ENCODE measurements around the gene SHB.

The SHB gene

DNA sequence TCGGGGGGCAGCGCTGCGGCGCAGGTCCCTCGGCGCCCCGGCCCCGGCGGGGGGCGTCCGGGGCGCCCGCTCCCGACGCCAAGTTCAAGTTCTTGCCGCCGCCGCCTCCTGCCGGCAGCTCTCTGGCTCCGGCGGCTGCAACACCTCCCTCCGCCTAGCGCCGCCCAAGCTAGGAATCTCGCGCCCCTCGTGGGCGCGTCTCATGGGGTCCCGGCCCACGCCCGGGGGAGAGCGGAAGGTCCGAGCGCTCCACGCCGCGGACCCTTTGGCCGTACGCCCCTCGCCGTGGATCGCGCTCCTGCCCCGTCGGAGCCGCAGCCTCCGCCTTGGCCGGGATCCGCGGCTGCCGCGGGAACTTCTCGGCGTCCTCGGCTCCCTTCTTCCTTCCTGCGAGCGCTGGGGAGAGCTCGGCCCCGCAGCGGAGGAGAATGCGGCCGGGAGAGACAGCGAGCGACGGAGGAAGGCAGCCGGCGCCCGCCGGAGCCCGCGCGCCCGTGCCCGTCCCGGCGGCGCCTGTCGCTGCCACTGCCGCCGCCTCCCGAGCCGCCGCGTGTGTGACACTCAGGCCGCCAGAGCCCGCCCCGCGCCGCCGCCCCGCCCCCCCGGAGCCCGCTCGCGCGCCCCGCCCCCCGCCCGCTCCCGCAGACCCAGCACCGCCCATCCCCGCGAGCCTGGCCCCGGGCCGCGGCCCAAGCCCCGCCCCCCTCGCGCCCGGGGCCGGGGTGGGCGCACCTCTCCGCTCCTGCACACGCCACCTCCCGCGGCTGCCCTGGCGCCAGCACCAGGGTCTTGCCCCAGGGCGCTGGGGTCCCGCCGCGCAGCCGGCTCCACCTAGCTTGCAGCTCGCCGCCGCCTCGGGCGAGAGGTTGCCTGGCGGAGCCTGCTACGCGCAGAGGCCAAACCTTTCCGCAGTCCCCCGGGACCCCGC, at the start of gene SHB:
Gene SHB (minus strand): TSS at position 527 of the 928 bp plus-strand sequence. CDS start 582 bp downstream, outside the sequence.
- in situ Hi-C loops (cut with MboI; ENCODE audit: low sequenced_read_pairs) = no loop called here

- in situ Hi-C loops (cut with MboI; ENCODE audit: low sequenced_read_pairs) = loop anchor here (25.0 kb wide), 1 partner anchor 220 kb away; no protein-coding TSS in a partner anchor
Measured at GRCh38 chr9:38117651-38118050, 48.6 kb upstream of the SHB start.

DNA sequence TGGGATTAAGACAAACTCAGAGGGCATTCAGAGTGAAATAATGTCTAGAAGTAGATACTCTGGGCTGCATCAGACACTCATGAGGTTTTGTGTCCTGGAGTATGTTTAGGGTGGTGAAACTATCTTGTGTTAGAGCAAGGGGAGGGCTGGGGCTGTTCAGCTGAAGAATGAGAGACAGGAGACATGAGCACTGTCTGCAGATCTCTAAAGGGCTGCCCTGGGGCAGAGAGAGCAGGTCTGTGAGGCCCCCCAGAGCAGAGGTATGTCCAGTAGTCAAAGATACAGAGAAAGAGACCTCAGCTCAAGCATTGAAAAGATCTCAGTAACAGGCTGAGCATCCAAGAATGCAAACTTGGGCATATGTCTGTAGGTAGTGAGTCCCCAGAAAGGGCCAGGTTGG, 45.9 kb upstream of the SHB start:
- in situ Hi-C loops (cut with MboI; ENCODE audit: low sequenced_read_pairs) = loop anchor here (25.0 kb wide), 1 partner anchor 222 kb away; no protein-coding TSS in a partner anchor

DNA sequence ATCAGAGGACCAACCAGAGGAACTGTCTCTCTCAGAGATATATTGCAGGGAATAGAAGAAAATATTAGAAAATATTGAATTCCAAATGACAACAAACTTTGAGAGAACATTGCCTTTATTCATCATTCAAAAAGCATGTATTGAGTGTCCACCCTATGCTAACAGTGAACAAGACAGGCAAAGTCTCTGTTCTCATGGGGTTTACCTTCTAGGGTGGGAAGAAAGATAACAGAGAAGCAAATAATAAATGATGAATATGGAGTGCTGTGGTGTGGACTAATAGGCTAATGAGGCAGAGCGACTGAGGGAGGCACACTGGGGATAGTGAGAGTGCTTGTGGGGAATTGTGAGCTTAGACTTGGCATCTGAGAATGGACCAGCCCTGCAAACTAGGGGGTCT, 43.4 kb upstream of the SHB start:
- in situ Hi-C loops (cut with MboI; ENCODE audit: low sequenced_read_pairs) = loop anchor here (25.0 kb wide), 1 partner anchor 225 kb away; no protein-coding TSS in a partner anchor

DNA sequence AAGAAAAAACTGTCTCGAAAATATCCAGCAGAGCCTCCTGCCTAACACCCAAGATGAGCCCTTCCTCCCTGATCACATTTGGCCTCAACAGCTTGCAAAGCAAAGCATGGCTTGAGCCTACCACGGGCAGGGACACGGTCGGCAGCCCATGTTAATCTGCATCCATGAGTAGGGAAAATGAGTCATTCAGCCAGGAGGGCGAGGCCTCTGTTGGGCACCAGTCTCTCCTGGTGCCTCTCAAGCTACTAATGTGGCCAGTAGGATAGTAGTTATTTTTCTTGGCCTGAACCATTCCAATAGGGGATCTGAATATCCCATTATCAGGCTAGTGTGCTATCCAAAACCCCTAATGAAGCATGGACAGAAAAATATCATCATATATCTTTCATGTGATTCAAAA, 43.0 kb upstream of the SHB start:
- in situ Hi-C loops (cut with MboI; ENCODE audit: low sequenced_read_pairs) = loop anchor here (25.0 kb wide), 1 partner anchor 225 kb away; no protein-coding TSS in a partner anchor

DNA sequence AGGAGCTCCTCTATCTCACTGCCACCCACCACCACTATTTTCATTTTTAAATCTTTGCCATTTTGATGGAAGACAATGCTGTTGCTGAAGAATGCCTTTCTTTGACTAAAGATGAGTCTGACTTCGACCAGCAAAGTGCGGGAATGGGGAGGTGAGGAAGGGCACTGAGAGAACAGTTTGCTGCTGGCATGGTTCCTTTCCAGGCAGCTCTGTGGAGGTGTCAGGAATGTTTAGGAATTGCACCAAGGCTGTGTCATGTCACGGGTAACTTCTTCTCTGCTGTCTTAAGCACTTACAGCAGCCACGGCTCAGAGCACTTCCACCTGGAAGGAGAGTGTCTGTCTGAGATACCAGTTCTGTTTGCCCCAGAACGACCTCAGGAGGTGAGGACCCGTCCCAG, 41.4 kb upstream of the SHB start:
- in situ Hi-C loops (cut with MboI; ENCODE audit: low sequenced_read_pairs) = loop anchor here (25.0 kb wide), 1 partner anchor 227 kb away; no protein-coding TSS in a partner anchor

GRCh38 chr9:38109601-38110000, 40.6 kb upstream of the SHB start:
- in situ Hi-C loops (cut with MboI; ENCODE audit: low sequenced_read_pairs) = loop anchor here (25.0 kb wide), 1 partner anchor 228 kb away; no protein-coding TSS in a partner anchor

DNA sequence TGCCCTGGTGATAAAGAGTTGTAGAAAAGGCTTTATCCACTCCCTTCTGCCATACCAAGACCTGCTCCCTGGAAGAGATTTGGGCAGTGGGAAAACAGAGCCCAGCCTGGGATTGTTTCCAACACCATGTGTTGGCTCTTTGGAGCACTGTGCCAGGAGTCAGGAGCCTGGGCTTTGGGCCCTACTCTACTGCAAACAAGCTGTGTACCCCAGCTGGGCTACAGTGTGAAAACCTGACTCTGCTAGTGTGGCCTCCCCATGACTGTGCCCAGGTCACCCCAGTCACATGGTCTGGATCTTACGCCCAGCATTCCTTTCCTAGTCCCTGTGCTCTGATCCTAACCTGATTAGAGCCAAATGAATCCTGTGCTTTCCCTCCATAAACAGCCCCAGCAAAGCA, 39.3 kb upstream of the SHB start:
- in situ Hi-C loops (cut with MboI; ENCODE audit: low sequenced_read_pairs) = loop anchor here (25.0 kb wide), 1 partner anchor 229 kb away; no protein-coding TSS in a partner anchor

GRCh38 chr9:38107811-38108304, 38.8 kb upstream of the SHB start:
- in situ Hi-C loops (cut with MboI; ENCODE audit: low sequenced_read_pairs) = loop anchor here (25.0 kb wide), 1 partner anchor 229 kb away; no protein-coding TSS in a partner anchor

DNA sequence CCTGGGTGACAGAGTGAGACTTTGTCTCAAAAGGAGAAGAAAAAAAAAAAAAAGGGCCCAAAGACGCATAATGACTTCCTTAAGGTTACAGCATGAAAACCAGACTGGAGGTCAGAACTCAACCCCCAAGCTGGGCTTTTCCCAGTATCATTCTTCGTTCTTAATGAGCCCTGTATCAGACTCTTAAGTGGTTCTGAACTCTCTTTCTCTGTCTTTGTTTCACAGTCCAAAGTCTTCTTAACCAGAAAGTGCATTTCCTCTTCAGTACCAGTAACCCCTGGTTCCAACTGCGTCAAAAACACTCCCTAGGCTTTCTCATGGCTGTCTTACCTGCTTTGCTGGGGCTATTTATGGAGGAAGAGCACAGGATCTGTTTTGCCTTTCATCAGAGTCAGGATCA, 38.4 kb upstream of the SHB start:
- in situ Hi-C loops (cut with MboI; ENCODE audit: low sequenced_read_pairs) = loop anchor here (25.0 kb wide), 1 partner anchor 230 kb away; no protein-coding TSS in a partner anchor

- in situ Hi-C loops (cut with MboI; ENCODE audit: low sequenced_read_pairs) = loop anchor here (25.0 kb wide), 1 partner anchor 231 kb away; no protein-coding TSS in a partner anchor
Measured at GRCh38 chr9:38106488-38106887, 37.5 kb upstream of the SHB start.

DNA sequence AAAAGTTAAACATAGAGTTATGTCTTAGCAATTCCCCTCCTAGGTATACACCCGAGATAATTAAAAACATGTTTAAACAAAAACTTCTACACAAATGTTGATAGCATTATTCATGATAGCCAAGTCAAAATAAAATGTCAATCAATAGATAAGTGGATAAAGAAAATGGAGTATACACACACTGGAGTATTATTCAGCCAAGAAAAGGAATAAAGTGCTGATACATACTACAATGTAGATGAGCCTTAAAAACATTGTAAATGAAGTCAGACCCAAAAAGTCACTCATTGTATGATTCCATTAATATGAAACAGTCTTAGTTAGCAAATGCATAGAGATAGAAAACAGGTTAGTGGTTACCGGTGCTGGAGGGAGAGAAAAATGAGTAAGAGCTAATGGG, 34.3 kb upstream of the SHB start:
- in situ Hi-C loops (cut with MboI; ENCODE audit: low sequenced_read_pairs) = loop anchor here (25.0 kb wide), 1 partner anchor 234 kb away; no protein-coding TSS in a partner anchor

- in situ Hi-C loops (cut with MboI; ENCODE audit: low sequenced_read_pairs) = loop anchor here (25.0 kb wide), 1 partner anchor 236 kb away; no protein-coding TSS in a partner anchor
Measured at GRCh38 chr9:38101423-38101822, 32.4 kb upstream of the SHB start.

DNA sequence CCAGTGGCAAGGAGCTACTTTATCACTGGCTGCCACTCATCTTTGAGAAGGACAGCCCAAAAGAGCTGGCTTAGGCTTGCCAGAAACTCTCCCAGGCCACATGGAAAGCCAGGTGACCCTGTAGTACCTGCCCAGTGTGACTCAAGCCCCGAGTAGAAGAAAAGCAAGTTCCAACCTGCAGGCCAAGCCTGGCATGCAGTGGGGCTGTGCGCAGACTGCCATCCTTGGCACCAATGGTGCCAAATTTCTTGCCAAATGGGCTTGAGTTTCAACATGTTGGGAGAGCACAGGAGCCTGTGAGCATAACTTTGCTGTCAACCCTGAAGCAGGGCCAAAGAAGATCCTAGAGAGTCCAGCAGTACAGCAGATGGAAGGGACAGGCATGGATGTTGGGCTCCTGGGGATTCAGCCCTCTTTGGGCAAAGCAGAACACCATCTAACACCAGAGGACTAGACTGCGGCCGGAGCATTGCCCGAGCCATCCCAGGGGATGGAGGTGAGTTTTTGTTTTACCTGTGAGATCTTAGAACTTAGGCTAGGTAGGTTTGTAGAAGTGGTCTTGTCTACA, 27.3 kb upstream of the SHB start:
- in situ Hi-C loops (cut with MboI; ENCODE audit: low sequenced_read_pairs) = no loop called here

DNA sequence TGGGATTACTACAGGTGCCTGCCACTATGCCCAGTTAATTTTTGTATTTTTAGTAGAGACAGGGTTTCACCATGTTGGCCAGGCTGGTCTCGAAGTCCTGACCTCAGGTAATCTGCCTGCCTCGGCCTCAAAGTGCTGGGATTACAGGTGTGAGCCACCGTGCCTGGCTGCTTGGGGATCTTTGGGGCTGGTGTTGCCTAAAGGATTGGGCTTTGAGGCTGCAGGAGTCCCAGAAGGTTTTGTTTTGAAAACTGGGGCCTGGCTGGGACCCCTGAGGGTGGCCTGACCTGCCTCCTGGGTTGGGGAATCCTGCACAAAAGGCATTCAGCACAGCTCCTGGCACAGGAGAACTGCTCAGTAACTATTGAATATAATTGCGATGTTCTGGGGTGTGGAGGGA, 25.1 kb upstream of the SHB start:
- in situ Hi-C loops (cut with MboI; ENCODE audit: low sequenced_read_pairs) = no loop called here

- in situ Hi-C loops (cut with MboI; ENCODE audit: low sequenced_read_pairs) = no loop called here
Measured at GRCh38 chr9:38092656-38093055, 23.6 kb upstream of the SHB start.

- in situ Hi-C loops (cut with MboI; ENCODE audit: low sequenced_read_pairs) = no loop called here
Measured at GRCh38 chr9:38092200-38092524, 23.1 kb upstream of the SHB start.

GRCh38 chr9:38091310-38092199, 22.5 kb upstream of the SHB start:
- in situ Hi-C loops (cut with MboI; ENCODE audit: low sequenced_read_pairs) = no loop called here

DNA sequence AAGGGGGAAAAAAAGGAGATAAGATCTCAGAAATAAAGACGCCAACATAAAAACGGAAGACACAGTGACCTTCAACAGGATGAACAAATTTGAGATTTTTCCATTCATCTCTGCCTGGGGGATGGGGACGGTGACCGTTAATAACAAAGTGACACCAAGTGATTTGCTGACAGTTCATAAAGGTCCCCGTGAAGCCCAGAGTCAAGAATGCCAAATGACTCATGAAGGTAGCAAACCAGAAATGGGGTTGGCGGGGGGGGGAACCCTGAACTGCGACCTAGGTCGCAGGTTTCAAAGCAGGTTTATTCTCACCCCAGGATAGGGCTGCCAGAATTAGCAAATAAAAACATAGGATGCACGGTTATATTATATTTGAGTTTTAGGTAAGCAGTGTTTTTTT, 21.1 kb upstream of the SHB start:
- in situ Hi-C loops (cut with MboI; ENCODE audit: low sequenced_read_pairs) = no loop called here

GRCh38 chr9:38089387-38090165, 20.5 kb upstream of the SHB start:
- in situ Hi-C loops (cut with MboI; ENCODE audit: low sequenced_read_pairs) = no loop called here
